Neural cell (in vitro differentiated cells): ENCODE measurements around the gene SULT4A1.

Experiments
- EP300 ChIP-seq: fragments of 450-650 bp; conservative IDR thresholded peaks from 2 replicates; pipeline ENCODE4 v1.6.1; 2014; ENCODE audit warnings: antibody characterized with exemption, mild to moderate bottlenecking, moderate library complexity; ENCODE audit not compliant: poor library complexity, severe bottlenecking
- EZH2 ChIP-seq: fragments of 200-600, 300-800 bp; shearing (Covaris generic), sonication (generic); IDR thresholded peaks from 2 replicates; pipeline ENCODE4 v1.6.1; 2014; ENCODE audit warnings: antibody characterized with exemption, low read length, borderline replicate concordance, mild to moderate bottlenecking; ENCODE audit not compliant: insufficient read depth, poor library complexity, severe bottlenecking
- RAD21 ChIP-seq: fragments of 450-650 bp; conservative IDR thresholded peaks from 2 replicates; pipeline ENCODE4 v1.6.1; 2014; ENCODE audit warnings: antibody characterized with exemption, mild to moderate bottlenecking, moderate library complexity
- TF ChIP-seq, protein P1 (sequence below): fragments of 450-650 bp; IDR thresholded peaks from 2 replicates; pipeline ENCODE4 v1.5.1; 2014; ENCODE audit warnings: antibody characterized with exemption, mild to moderate bottlenecking, moderate library complexity; ENCODE audit not compliant: poor library complexity, severe bottlenecking

DNA sequence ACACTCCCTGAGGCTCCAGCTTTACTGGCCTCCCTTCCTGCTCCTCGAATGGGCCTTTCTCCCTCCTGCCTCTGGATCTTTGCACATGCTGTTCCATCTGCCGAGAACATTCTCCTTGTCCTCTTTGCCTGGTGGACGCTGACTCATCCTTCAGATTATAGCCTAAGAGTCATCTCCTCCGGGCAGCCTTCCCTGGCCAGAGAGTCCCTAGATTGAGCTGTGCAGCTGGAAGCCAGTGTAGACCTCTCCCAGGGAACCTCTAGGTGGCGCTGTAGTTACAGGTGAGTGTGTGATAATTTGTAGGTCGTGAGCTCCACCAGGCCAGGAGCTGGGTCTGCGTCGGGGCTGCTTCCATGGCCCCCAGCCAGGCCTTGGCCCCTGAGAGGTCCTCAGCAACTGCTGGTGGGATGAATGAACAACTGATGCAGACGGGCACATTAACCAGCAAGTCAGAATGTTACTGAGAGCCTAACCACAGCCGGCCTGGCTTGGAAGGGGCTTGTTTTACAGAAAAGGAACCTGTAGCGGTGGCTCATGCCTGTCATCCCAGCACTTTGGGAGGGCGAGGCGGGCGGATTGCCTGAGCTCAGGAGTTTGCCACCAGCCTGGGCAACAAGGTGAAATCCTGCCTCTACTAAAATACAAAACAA, 20.8 kb upstream of the SULT4A1 start:
- TF ChIP-seq, protein P1, sequence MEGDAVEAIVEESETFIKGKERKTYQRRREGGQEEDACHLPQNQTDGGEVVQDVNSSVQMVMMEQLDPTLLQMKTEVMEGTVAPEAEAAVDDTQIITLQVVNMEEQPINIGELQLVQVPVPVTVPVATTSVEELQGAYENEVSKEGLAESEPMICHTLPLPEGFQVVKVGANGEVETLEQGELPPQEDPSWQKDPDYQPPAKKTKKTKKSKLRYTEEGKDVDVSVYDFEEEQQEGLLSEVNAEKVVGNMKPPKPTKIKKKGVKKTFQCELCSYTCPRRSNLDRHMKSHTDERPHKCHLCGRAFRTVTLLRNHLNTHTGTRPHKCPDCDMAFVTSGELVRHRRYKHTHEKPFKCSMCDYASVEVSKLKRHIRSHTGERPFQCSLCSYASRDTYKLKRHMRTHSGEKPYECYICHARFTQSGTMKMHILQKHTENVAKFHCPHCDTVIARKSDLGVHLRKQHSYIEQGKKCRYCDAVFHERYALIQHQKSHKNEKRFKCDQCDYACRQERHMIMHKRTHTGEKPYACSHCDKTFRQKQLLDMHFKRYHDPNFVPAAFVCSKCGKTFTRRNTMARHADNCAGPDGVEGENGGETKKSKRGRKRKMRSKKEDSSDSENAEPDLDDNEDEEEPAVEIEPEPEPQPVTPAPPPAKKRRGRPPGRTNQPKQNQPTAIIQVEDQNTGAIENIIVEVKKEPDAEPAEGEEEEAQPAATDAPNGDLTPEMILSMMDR, result peak; percentile 48
- peak; percentile 25 for TF ChIP-seq RAD21
- TF ChIP-seq EP300, result no peak
- TF ChIP-seq EZH2, result no peak
